Endothelial cell of umbilical vein (primary cell): Measurements from ENCODE around the gene TXNRD3. TPM values are rescaled to one million over a fixed set of nuclear protein-coding genes. Genes with fewer than 3 reads are reported as not detected.

Experiments used
- BruUV-seq: library from RNA; stranded (reverse); fragments of 400-500 nt; replicated peaks from 2 replicates; lab custom pipeline; 2021; lab: Mats Ljungman, UMichigan
- CTCF ChIA-PET: fragments of 300-600, 350-600 bp; sonication (Branson Sonifier 250); formaldehyde crosslinking; loops from one replicate; lab custom pipeline; 2021; ENCODE audit warnings: antibody characterized with exemption, inconsistent platforms; lab: Charles Lee
- POLR2A ChIA-PET: fragments of 300-600, 350-600 bp; sonication (Branson Sonifier 250); formaldehyde crosslinking; loops from one replicate; lab custom pipeline; 2021; ENCODE audit warnings: antibody characterized with exemption, inconsistent platforms; lab: Charles Lee
- DNase-seq: peaks from one replicate; pipeline ENCODE4 v3.0.0-alpha.2; 2011; ENCODE audit warnings: low read depth, low spot score
- FAIRE-seq: peaks from 2 replicates; lab custom pipeline; 2011; peaks lifted over from hg19 to GRCh38; lab: Jason Lieb, UNC
- H2AFZ ChIP-seq: 2 replicates; pipeline ENCODE4 v1.6.0; 2012; ENCODE audit warnings: low read depth, low read length, control low read depth, inconsistent platforms
- H3K27ac ChIP-seq: 2 replicates; pipeline ENCODE4 v1.5.1; 2011; ENCODE audit warnings: low read depth, mild to moderate bottlenecking, control low read depth, low read length, moderate library complexity; ENCODE audit not compliant: insufficient read depth
- H3K27me3 ChIP-seq, 2 experiments: 2 replicates each; pipeline versions ENCODE4 v1.6.0 to v1.6.1; 2011; ENCODE audit warnings: low read length in 2 of 2, mixed read lengths in 1 of 2; ENCODE audit not compliant: control insufficient read depth in 2 of 2, insufficient read depth in 2 of 2
- H3K36me3 ChIP-seq, 2 experiments: 2 replicates in 1 of 2; 3 replicates in 1 of 2; pipeline ENCODE4 v1.5.1; 2011; ENCODE audit warnings: low read length in 2 of 2, mild to moderate bottlenecking in 1 of 2, moderate library complexity in 1 of 2; ENCODE audit not compliant: control insufficient read depth in 2 of 2, insufficient read depth in 2 of 2; ENCODE audit errors: extremely low read depth in 1 of 2
- H3K4me1 ChIP-seq: 3 replicates; pipeline ENCODE4 v1.5.1; 2011; ENCODE audit warnings: mild to moderate bottlenecking, low read length; ENCODE audit not compliant: control insufficient read depth, insufficient read depth; ENCODE audit errors: extremely low read depth
- H3K4me2 ChIP-seq: 2 replicates; pipeline ENCODE4 v1.6.1; 2011; ENCODE audit warnings: low read length, control low read depth, mixed read lengths; ENCODE audit not compliant: insufficient read depth
- H3K4me3 ChIP-seq, 3 experiments: fragments of 200-600 bp in 1 of 3; sonication (generic), shearing (Covaris generic) in 1 of 3; replicated peaks in 1 of 3; 2 replicates each; pipeline ENCODE4 v1.5.1; 2011 to 2016; ENCODE audit warnings: control low read depth in 3 of 3, low read length in 3 of 3, mild to moderate bottlenecking in 2 of 3, inconsistent platforms in 1 of 3, low read depth in 1 of 3, moderate library complexity in 1 of 3; ENCODE audit not compliant: insufficient read depth in 1 of 3
- H3K79me2 ChIP-seq: 2 replicates; pipeline ENCODE4 v1.6.0; 2012; ENCODE audit warnings: low read length, inconsistent platforms; ENCODE audit not compliant: control insufficient read depth, insufficient read depth
- H3K9ac ChIP-seq: replicated peaks from 2 replicates; pipeline ENCODE3; 2011; ENCODE audit warnings: low read length, control low read depth; ENCODE audit not compliant: insufficient read depth; ENCODE audit errors: extremely low read depth
- H3K9me1 ChIP-seq: replicated peaks from 3 replicates; pipeline ENCODE4 v1.6.0; 2011; ENCODE audit warnings: mild to moderate bottlenecking, low read length; ENCODE audit not compliant: control insufficient read depth, insufficient read depth; ENCODE audit errors: extremely low read depth
- H3K9me3 ChIP-seq: replicated peaks from 2 replicates; pipeline ENCODE4 v1.5.1; 2012; ENCODE audit warnings: low read length, inconsistent platforms; ENCODE audit not compliant: control insufficient read depth, insufficient read depth
- H4K20me1 ChIP-seq: replicated peaks from 2 replicates; pipeline ENCODE3; 2011; ENCODE audit warnings: mild to moderate bottlenecking, low read length; ENCODE audit not compliant: control insufficient read depth, insufficient read depth; ENCODE audit errors: extremely low read depth
- CTCF ChIP-seq, 2 donors: IDR thresholded peaks; 1 replicate in 1 of 2; 2 replicates in 1 of 2; pipeline ENCODE4 v1.5.1; 2011; ENCODE audit warnings: low read length in 2 of 2, mild to moderate bottlenecking in 2 of 2, moderate library complexity in 2 of 2, control low read depth in 1 of 2, inconsistent platforms in 1 of 2, low read depth in 1 of 2; ENCODE audit not compliant: insufficient read depth in 1 of 2; ENCODE audit errors: extremely low read depth in 1 of 2
- EZH2 ChIP-seq: IDR thresholded peaks from 2 replicates; pipeline ENCODE4 v1.6.1; 2012; ENCODE audit warnings: borderline replicate concordance, low read depth, mild to moderate bottlenecking, moderate library complexity, low read length, inconsistent platforms; ENCODE audit not compliant: severe bottlenecking
- MAX ChIP-seq: IDR thresholded peaks from 2 replicates; pipeline ENCODE4 v1.6.1; 2011; ENCODE audit not compliant: insufficient read depth, insufficient read length
- POLR2A ChIP-seq: IDR thresholded peaks from 2 replicates; pipeline ENCODE4 v1.6.1; 2012; ENCODE audit warnings: low read depth, mild to moderate bottlenecking, control low read depth, low read length
- POLR2AphosphoS5 ChIP-seq: IDR thresholded peaks from 2 replicates; pipeline ENCODE4 v1.6.1; 2012; ENCODE audit warnings: low read depth, mild to moderate bottlenecking, control low read depth, low read length, moderate library complexity; ENCODE audit not compliant: insufficient read depth
- dilution Hi-C: fragments of 300-500 bp; cut with MboI; formaldehyde crosslinking; loops from one replicate; pipeline ENCODE4 v1.15.0; 2019; ENCODE audit warnings: low sequenced_read_pairs; ENCODE audit not compliant: extremely low pct_ligation_motif_present
- intact Hi-C: fragments of 100-400 bp; cut with micrococcal nuclease; formaldehyde crosslinking; loops from one replicate; pipeline ENCODE4 v1.10.0; 2022
- polyA plus RNA-seq, 4 experiments: library from polyadenylated mRNA; depleted of rRNA in 3 of 4; stranded (reverse) in 3 of 4; unstranded in 1 of 4; fragments of >200 nt; gene quantifications; 2 replicates each; pipeline versions ENCODE4 v1.2.1 to v1.2.3, GENCODE V29; 2011 to 2012; ENCODE audit warnings: missing spikeins in 1 of 4
- total RNA-seq: library from RNA; stranded (reverse); gene quantifications from 2 replicates; pipeline ENCODE4 v1.2.3, GENCODE V29; 2021

Gene TXNRD3
- total and polyA plus RNA-seq, 2 donors (not counting 3 experiments of a cell fraction or from before 2014, with no cell fraction given), result 2.6 to 7.1 TPM

GRCh38 chr3:126657901-126658300, 3.0 kb upstream of the TXNRD3 start:
- intact Hi-C loops (no loop called here), dilution Hi-C loops (no loop called here)
- H3K36me3 ChIP-seq, result no peaks in the 10 kb centered on the region
- FAIRE-seq (no peak), DNase-seq (no peak)
- no peak overlapping the region for H2AFZ ChIP-seq
- no peaks in the 10 kb centered on the region for H3K9me3 ChIP-seq
- CTCF ChIA-PET, result interaction anchor here (1.0 kb wide), 1 partner anchor 798 kb away, joined by 3 read pairs; no protein-coding TSS in a partner anchor
- no peak overlapping the region for H3K4me2 ChIP-seq
- no peak overlapping the region for H3K4me3 ChIP-seq
- peaks cover 8% of the 10 kb centered on the region for H3K4me1 ChIP-seq
- peaks cover 10 to 15% of the 10 kb centered on the region in 2 experiments for H3K27me3 ChIP-seq
- BruUV-seq, result no TSS peak
- POLR2A ChIA-PET, result no interaction called here
- H4K20me1 ChIP-seq, result no peaks in the 10 kb centered on the region
- H3K79me2 ChIP-seq, result no peaks in the 10 kb centered on the region
- H3K27ac ChIP-seq, result no peak overlapping the region
- TF ChIP-seq POLR2A, result no peak
- TF ChIP-seq CTCF (IDR thresholded peaks at IDR 0.05; ENCODE audit: extremely low read depth in 1 of 2, insufficient read depth in 1 of 2, low read depth in 1 of 2, low read length in 2 of 2), result no peak
- no peak for TF ChIP-seq EZH2
- TF ChIP-seq POLR2AphosphoS5, result no peak
- TF ChIP-seq MAX, result no peak
- no peak overlapping the region for H3K9ac ChIP-seq
- H3K9me1 ChIP-seq, result no peaks in the 10 kb centered on the region
